Measurements from ENCODE around the gene CDC42BPB.

- TF ChIP-seq CTCF (IDR thresholded peaks at IDR 0.05), result no peak
- TF ChIP-seq EZH2phosphoT487 (IDR thresholded peaks at IDR 0.05), result no peak
These were observed 165.8 kb downstream of the CDC42BPB start for GRCh38 chr14:102891556-102891955.

Data from neural progenitor cell (in vitro differentiated cells).